ENCODE measurements around the gene MRPS22.
A peak's percentile ranks its signal among the peaks of the same experiment; 100 is the strongest.
"Not testable (repeated sequence)": the region's sequence is repeated elsewhere in the genome, so short reads cannot be mapped to it uniquely, and the experiment has no call there.

The MRPS22 gene

DNA sequence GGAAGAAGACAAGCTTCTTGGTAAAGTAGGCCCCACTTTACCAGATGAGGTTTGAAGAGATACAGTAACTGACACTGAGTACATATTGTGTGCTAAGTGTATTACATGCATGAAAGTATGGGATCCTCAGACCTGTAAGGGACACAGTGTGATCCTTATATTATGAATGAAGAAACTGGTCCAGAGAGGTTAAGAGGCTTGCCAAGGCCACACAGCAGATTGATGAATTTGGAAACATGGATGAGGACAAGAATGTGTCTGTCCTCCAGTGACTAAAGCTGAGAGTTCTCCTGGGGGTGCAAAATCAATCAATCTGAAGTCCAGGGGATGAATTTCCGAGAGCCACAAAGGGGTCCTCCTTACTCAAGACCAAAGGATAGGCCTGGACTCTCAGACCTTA is 31.4 kb upstream of the MRPS22 start:
- no peak for DNase-seq

DNA sequence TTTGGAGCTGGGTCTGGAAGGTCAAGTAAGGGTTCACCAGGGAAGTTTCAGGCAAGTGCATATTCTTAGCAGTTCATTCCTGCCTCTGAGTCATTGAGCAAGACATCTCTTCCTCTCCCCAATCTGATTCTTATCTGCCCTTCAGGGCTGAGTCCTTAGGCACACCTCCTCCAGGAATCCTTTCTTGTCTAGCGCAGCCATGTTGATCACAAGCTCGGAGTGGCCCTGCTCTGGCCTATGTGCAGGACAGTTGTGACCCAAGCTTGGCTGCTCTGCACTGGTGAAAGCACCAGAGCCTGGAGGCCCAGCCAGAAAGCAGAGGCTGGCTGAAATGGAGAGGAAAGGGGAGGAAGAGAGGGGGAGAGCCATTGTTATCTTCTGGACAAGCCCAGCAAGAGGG is 30.9 kb upstream of the MRPS22 start:
- no peak for DNase-seq

DNA sequence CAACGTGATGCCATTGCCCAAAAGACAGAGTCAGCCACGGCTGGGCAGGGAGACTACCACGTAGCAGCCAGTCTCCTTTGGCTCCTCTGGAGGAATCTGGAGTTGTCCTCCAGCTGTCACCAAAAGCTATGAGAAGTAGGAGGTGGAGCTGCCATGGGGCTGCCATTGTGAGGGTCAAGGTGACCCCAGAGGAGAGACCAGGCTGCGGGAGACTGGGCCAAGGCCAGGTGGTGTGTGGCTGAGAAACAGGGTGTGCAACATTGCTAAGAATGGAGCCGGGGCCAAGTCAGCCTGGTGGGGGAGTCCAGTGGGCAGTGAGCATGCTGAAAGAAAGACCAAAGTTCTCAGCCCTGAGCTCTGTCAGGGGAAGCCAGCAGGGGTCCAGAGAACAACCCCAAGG is 29.9 kb upstream of the MRPS22 start:
- no peak for DNase-seq

DNA sequence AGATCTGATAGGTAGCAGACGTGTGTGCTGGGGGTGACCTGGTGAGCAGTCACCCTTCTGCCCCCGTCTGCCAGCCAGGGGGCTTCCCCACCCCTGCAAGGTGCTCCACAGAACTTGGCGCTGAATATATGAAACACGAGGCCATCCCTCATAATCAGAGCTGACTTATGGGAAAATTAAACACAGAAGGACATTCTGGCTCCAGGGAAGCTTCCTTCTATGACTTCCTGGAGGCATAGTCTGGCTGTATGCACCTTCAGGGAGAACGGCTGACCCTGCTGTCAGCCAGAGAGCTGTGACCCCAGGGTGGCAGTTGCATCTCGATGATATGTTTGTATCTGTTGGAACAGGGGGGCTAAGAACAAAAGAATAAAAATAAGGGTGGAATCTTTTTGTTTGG is 26.6 kb upstream of the MRPS22 start:
- no peak for DNase-seq

DNA sequence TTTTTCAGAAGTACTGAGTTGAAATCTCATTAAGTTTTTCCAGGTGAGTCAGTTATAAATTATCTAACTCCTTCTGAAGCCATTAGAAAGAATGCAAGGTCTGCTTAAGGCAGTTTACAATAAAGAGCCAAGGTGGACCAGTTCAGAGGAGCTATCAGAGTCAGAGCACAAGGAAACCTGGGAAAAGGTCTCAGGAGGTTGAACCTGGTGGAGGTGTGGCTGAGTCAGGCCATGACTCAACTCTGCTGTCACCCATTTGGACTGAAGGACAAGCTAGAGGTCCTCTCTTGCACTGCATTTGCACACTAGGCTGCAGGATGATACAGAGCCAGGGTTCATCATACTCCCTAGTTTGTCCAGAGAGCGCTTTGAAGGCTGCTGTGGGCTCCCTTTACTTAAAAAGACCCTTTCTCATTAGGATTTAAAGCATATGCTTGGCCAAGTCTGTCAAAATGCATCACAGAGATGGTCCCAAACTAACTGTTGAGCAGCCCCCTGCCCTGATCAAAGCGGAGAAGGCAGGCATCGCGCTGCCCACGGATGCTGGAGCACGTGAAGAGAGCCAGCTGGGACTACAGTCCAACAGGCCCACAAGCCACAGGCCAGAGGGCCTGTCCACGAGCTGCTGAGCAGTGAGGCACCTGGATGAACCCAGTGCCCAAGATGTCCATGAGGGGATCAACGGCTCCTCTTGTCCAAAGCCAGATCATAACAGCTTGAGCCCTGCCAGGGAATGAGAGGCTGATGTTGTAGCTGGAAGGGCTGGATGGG is 26.0 kb upstream of the MRPS22 start:
- DNase-seq, result no peak

DNA sequence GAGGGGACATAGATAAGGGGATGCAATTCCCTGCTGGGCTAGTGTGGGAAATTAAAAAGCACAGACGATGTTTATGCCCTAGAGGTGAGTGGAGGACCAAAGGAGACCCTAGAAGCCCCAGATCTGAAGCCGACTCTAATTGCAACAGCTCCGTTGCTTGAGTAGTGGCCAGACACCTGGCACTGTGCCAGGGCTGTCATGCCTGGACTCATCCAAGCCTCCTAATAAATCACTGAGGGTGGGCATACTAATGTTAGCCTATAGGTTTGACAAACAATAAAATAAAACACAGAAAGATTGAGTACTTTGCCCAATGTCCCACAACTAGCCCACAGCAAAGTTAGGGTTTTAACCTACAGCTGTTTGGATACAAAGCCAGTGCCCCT is 25.4 kb upstream of the MRPS22 start:
- DNase-seq, result peak; percentile 11

DNA sequence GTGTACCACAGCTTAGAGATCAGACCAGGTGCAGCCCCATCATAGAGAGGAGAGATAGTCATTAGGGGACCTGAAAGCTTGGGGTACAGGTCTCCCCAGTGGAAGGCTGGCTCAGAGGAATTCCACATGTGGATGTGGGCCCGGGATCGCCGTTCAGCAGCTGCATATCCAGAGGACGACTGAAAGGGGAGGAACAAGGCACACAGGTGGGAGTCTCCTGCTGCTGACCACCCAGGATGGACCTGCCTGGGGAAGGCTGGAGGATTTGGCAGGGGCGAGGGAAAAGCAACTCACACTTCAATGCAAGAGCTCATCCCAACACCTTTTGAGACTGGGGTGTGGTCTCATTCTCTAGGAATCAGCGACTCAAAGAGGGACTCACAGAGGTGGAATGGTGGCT is 25.0 kb upstream of the MRPS22 start:
- no peak for DNase-seq

DNA sequence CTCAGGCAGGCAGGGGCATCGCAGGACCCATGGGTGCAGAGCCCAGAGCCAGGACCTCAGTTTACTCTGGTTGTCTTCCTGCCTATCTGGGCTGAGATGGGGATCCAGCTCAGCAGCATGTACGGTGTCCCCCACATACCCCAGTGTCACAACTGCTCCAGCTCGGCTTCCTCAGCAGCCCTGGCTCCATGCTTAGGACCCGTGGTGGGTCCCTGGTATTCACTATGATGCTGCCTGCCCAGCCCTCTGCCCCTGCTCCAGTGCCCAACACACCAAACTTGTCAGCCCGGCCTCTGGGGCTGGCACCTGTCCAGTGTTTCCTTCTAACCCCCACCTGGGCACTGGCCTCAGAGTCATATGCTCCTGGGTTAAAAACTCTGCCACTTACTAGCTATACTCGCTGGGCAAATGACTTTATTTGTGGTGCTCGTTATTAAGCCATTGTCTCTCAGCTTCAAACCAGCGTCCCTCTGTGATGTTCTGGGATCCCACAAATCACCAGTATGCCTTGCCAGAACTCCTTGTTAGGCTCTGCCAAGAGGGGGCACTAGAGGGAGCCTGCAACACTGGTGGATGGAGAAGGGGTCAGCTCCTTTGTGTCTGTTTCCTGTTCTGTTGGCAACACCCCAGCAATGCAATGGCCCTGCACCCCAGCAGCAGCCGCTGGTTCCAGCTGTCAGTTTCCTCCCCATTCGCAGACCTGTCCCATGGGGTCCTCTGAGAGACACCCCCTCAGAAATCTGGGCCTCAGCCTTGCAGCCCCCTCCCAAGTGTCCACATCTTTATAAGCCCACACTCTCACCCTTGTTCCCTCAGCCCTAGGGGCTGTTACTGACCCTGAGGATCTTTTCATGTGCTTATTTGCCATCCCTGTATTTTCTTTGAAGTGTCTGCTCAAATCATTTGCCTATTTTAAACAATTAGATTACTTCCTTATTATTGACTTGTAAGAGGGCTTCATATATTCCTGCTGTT is 24.1 kb upstream of the MRPS22 start:
- no peak for DNase-seq

DNA sequence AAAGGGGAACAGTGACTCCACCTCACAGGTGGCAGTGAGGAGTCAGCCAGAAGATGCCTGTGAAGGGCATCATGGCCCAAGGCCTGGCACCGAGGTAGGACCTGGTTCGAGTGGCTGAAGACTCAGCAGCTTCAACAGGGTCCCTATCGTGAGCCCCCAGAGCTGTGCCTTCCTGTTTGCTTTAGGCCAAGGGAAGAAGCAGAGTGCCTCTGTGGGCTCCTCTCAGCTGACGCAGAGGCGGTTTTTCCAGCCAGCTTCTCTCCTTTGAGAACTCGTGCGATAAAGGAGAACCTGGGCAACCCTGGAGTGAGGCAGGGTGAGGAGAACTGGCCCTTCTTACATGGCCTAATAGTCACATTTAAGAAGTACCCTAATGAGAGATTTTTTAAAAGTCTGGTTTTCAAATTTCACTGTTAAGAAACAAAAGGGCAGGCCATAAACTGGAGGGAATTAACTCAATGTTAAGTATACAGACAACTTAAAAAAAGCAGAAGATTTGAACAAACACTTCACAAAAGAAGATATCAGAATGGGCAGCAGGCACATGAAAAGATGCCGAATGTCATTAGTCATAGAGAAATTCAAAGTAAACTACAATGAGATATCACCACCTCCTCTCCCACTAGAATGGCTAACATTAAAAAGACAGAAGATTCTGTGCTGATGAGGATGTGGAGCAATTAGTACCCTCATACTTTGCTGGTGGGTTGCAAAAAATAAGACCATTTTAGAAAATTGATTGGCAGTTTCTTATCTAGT is 23.1 kb upstream of the MRPS22 start:
- no peak for DNase-seq

DNA sequence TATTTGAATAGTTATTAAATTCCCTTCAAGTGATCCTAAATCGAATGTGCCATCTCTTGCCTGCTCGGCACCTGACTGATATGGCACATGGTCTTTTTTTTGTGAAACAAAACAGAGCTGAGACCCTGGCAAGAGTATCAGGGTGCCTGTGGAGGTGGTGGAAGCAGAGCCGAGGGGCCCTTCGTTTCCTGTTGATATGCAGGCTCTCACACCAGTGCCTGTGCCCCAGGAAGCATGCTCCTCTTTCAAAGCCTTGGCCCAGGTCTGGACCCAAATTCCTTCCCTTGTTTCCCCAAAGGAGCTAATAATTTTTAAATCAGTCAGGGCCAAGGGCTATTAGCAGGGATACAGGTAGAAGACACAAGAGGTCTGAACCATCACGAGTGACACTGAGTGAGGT is 21.5 kb upstream of the MRPS22 start:
- no peak for DNase-seq

DNA sequence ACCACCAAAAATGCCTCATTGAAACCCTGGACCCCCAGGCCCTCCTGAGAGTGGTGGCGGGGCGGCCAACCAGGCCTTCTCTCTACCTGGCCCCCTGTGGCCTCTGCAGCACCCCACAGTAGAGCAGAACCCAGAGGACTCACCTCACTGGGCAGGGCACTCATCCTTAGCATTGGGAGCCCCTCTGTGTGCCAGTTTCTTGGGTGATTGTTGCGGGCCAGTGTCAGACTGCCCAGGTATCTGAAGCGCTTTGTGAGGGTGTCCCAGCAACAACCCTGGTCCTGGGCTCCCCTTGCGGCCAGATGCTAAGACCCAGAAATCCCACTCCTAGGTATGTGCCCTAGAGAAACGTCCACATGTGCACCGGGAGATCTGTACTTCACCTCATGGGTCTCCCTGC is 20.7 kb upstream of the MRPS22 start:
- DNase-seq, result no peak

DNA sequence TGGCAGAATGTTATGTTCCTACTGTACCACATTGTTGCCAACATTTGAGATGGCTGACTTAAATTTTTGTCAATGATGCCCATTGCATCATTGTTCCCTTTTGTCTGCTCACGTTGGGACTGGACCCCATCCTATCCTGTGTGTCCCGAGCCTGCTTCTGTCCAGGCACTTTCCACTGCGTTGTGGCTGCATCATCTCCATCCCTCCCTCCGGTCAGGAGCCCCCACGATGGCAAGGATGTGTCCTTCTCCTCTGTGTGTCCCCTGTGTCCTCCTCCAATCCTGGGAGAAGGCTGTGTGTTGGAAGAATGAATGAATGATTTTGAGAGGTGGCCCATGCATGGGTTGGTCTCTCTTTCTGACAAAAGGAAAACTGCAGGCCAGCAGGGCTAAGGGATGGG is 19.4 kb upstream of the MRPS22 start:
- DNase-seq, result no peak

DNA sequence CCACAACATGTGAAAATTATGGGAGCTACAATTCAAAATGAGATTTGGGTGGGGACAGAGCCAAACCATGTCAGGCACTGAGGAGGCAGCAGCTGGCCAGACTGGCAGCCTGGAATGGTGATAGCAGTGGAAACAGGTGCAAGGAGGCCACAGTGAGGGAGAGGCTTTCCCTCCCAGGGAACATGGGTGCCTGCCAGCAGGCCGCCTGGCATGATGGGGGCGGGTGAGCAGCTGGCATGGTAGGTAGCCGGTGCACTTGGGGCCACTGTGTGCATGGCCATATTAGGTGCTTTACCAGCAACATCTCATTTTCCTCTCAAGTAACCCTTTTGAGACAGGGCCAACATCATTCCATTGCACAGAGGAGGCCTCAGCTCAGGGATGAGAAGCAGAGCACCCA is 18.3 kb upstream of the MRPS22 start:
- no peak for DNase-seq

DNA sequence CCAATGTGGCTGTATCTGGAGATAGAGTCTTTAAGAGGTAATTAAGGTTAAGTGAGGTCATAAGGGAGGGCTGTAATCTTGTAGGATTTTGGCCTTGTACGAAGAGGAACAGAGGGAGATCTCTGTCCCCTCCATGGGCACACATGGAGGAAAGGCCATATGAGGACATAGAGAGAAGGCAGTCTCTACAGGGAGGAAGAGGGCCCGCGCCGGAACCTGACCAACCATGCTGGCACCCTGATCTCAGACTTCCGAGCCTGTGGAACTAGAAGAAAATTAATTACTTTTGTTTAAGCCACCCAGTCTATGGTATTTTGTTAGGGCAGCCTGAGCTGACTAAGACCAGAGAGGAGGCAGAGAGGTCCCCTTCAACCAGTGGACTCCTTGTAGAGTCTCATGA is 17.7 kb upstream of the MRPS22 start:
- DNase-seq, result no peak

DNA sequence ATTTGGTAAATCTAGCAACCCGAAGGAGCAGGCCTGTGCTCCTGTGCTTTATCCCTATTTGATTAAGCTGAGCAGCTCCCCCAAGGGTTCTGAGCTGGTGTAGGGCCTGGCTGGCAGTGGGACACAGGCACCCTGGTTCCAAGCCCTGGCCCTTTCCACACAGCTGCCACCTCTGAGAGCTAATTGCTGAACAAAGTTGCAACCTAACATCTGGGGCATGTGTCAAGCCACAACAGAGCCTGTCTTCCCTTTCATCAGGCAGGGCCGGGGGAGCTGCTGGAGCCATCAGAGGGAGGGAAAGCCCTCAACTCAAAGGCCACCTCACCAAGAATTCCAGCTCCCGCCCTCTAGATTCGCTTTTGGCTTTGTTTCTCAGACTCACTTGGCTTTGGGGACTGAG is 17.1 kb upstream of the MRPS22 start:
- no peak for DNase-seq

DNA sequence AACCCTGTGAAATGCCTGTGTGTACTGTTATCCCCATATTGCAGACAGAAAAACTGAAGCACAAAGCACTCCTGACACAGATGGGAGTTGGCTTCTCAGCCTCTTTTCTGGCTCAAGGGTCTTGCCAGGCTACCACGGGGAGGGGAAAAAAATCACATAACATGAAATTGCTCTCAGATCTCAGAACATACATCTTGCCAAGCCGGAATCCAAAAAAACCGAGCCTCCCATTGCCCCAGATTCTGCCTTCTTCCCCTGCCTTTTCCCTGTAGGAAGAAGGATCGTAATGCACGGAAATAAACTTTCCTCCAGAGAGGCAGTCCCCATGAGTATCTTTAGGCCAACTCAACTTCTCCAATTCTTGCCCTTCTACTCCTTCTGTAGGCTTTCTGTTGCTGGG is 16.6 kb upstream of the MRPS22 start:
- no peak for DNase-seq

DNA sequence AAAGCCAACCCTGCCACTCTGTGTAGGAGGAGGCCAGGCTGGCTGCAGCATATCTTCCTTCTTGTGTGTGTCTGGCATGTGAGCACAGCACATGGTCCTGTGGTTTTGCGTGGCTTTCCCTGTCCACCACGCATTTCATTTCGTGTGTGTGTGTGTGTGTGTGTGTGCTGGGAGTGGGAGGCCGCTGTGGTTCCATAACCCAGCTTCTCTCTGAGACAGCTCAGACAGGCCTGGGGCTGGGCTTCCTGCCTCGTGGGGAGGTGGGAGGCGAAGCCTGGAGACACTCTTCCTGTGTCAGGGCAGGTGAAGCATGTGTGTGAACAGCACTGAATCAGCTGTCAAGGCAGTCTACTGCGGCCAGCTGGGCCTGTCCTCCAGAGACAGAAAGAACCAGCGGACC is 16.0 kb upstream of the MRPS22 start:
- no peak for DNase-seq

DNA sequence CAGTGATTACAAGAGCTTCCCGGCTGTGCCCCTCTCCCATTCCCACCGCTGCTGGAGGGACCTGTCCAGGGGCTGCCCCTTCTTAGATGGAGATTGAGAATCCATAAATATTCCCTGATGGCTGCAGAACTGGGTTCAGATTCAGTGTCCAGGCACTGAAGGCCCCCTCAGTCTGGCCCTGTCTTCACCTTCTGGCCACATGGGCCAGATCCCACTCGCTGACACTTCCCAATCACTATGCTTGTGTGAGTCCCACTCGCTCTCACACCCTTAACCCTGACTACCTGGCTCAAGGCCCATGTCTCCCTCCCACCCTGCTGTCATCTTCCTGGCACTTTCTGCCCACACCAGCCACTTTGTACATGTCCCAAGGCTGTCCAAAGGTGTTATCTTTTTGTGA is 15.5 kb upstream of the MRPS22 start:
- no peak for DNase-seq

DNA sequence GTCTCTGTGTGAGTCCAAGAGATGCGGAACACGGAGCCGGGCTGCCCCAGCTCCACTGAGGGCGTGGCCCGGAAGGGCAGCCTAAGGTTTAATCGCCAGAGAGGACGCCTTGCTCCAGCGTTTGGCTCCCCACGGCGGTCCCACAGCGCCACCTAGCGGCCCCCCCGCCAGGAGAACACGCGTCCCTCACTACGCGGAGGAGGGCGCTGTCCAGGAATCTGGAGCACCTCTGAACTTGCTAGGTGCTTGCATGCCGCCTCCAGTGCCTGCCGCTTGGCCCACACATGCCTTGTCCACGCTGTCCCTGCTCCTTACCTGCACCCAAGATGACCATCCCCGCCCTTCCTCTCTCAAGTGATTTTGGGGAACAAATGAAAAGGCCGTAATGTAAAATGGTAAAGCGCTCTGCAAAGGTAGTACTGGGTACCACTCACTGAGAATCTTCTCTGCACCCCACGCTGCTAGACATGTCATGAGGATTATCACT is 14.4 kb upstream of the MRPS22 start:
- peak; percentile 49 for DNase-seq

DNA sequence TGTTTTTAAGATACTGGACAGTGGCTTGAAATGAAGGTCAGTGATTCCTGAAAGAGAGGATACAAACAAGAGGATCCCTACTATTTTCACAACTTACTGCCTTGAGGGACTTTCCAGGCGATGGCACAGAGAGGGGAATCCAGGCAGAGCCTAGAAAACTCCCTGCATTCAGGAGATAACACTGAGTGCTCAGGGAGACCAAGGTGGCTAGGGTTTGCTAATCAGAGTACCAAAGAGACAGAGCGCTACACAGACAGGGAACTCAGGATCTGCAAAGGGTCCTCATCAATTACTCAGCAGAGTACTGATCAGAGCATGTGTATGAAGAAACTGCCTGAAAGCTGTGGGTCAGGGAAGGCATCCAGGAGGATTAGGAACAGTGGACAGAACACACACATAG is 11.7 kb upstream of the MRPS22 start:
- DNase-seq, result no peak

DNA sequence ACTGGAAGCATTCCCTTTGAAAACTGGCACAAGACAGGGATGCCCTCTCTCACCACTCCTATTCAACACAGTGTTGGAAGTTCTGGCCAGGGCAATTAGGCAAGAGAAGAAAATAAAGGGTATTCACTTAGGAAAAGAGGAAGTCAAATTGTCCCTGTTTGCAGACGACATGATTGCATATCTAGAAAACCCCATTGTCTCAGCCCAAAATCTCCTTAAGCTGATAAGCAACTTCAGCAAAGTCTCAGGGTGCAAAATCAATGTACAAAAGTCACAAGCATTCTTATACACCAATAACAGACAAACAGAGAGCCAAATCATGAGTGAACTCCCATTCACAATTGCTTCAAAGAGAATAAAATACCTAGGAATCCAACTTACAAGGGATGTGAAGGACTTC is 9.1 kb upstream of the MRPS22 start:
- not testable (repeated sequence) for DNase-seq

DNA sequence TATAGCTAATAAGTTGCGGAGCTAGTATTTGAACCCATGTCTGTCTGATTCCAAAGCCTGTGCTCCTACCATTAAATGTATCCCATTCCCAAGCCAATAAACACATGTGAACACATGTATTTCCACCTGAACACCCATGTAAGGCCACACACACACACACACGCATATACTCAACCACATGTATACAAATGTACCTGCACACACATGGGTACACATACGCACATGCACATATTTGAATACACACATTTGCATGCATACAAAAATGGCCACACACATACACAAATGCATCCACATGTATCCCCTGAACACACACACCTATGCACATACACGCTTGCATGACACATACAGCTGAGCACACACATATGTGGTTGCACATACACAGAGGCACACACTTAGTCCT is 5.4 kb upstream of the MRPS22 start:
- DNase-seq, result no peak

DNA sequence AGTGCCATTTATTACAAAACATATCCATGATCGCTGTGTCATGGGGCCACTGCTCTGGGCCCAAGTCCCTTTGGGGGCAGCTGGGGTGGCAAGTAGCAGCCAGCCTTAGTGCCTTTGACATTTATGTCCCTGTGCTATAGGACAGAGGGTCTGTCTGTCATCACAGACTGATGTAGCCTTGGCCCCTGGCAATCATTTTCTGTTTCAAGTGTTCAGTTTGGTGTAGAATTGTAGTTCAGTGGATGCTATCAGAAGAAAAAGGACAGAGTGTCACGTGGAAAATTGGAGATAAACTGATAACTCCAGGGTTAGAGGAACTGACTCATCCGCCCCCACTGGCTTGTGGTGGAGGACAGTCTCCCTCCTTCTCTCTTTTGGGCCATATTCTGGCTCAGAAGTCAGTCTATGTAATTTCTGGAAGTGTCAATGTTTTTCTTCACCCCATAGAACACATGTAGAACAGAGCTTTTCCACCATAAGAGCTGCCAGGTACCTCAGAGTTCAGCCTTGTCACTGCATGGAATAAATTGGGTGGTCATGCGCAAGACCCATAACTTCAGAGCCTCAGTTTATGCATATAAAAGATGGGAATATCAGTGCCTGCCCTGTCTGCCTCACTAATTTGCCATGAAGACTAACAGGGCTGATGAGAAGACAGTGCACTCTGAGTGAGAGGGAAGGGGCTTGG is 4.5 kb upstream of the MRPS22 start:
- DNase-seq, result no peak

Measured in NCI-H510A treated with DMSO at 0.1 percent for 48 hours (cell line).